ENCODE measurements around the gene IQCC.

- TF ChIP-seq, protein P1, sequence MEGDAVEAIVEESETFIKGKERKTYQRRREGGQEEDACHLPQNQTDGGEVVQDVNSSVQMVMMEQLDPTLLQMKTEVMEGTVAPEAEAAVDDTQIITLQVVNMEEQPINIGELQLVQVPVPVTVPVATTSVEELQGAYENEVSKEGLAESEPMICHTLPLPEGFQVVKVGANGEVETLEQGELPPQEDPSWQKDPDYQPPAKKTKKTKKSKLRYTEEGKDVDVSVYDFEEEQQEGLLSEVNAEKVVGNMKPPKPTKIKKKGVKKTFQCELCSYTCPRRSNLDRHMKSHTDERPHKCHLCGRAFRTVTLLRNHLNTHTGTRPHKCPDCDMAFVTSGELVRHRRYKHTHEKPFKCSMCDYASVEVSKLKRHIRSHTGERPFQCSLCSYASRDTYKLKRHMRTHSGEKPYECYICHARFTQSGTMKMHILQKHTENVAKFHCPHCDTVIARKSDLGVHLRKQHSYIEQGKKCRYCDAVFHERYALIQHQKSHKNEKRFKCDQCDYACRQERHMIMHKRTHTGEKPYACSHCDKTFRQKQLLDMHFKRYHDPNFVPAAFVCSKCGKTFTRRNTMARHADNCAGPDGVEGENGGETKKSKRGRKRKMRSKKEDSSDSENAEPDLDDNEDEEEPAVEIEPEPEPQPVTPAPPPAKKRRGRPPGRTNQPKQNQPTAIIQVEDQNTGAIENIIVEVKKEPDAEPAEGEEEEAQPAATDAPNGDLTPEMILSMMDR (IDR thresholded peaks at IDR 0.05), result no peak
- no peak for TF ChIP-seq POLR2A (IDR thresholded peaks at IDR 0.05)
These were observed 6.3 kb upstream of the IQCC start for GRCh38 chr1:32199043-32199716.

All from Peyer's patch (tissue), 4 donors.